H1 (cell line): ENCODE measurements around the gene HOXD12. TPM values are rescaled to one million over a fixed set of nuclear protein-coding genes. Genes with fewer than 3 reads are reported as not detected.

ENCODE experiments used
- CTCF ChIA-PET: fragments of 300-600 bp; sonication (Branson Sonifier 250); formaldehyde crosslinking; loops from one replicate; lab custom pipeline; 2021; ENCODE audit not compliant: partially characterized antibody; lab: Charles Lee
- POLR2A ChIA-PET: fragments of 300-600 bp; sonication (Branson Sonifier 250); formaldehyde crosslinking; loops from one replicate; lab custom pipeline; 2021; ENCODE audit warnings: inconsistent platforms; ENCODE audit not compliant: partially characterized antibody; lab: Charles Lee
- DNase-seq, 2 experiments: peaks; one replicate each; pipeline versions ENCODE4 v3.0.0 to v3.0.0-alpha.2; 2010 to 2022; ENCODE audit warnings: low spot score in 2 of 2, low read depth in 1 of 2, mixed read lengths in 1 of 2
- FAIRE-seq: peaks from 2 replicates; lab custom pipeline; 2011; peaks lifted over from hg19 to GRCh38; lab: Jason Lieb, UNC
- H2AFZ ChIP-seq: 2 replicates; pipeline ENCODE4 v1.8.1; 2012; ENCODE audit warnings: low read length, inconsistent platforms
- H2AK5ac ChIP-seq: 2 replicates; pipeline ENCODE4 v1.6.1; 2013; ENCODE audit warnings: low read depth, low read length
- H2BK120ac ChIP-seq: replicated peaks from 2 replicates; pipeline ENCODE3; 2013; ENCODE audit warnings: low read depth, low read length, inconsistent platforms
- H2BK12ac ChIP-seq: 2 replicates; pipeline ENCODE4 v1.6.1; 2013; ENCODE audit warnings: low read depth, low read length
- H2BK15ac ChIP-seq: 2 replicates; pipeline ENCODE4 v1.6.1; 2013; ENCODE audit warnings: low read length
- H2BK20ac ChIP-seq: 2 replicates; pipeline ENCODE4 v1.6.1; 2013; ENCODE audit warnings: low read length
- H2BK5ac ChIP-seq: 2 replicates; pipeline ENCODE4 v1.6.1; 2013; ENCODE audit warnings: low read depth, low read length
- H3K14ac ChIP-seq: 2 replicates; pipeline ENCODE4 v1.6.1; 2013; ENCODE audit warnings: inconsistent platforms; ENCODE audit not compliant: insufficient read length
- H3K18ac ChIP-seq: 2 replicates; pipeline ENCODE4 v1.6.1; 2013; ENCODE audit warnings: low read length; ENCODE audit errors: extremely low read depth
- H3K23ac ChIP-seq: 2 replicates; pipeline ENCODE4 v1.6.1; 2013; ENCODE audit warnings: inconsistent platforms; ENCODE audit not compliant: insufficient read length
- H3K23me2 ChIP-seq: 2 replicates; pipeline ENCODE4 v1.6.1; 2013; ENCODE audit warnings: low read depth, low read length
- H3K27ac ChIP-seq: 2 replicates; pipeline ENCODE4 v1.6.1; 2011; ENCODE audit warnings: low read depth, low read length, inconsistent platforms
- H3K27me3 ChIP-seq, 4 experiments: replicated peaks in 1 of 4; 1 replicate in 1 of 4; 2 replicates in 3 of 4; pipeline versions ENCODE4 v1.6.1 to v1.8.1; 2011 to 2013; ENCODE audit warnings: low read length in 3 of 4, mild to moderate bottlenecking in 3 of 4, inconsistent platforms in 2 of 4, mixed read lengths in 2 of 4, moderate library complexity in 1 of 4; ENCODE audit not compliant: control insufficient read depth in 3 of 4, insufficient read depth in 3 of 4; ENCODE audit errors: extremely low read depth in 1 of 4
- H3K36me3 ChIP-seq, 4 experiments: 2 replicates each; pipeline versions ENCODE4 v1.6.1 to v1.8.1; 2011 to 2013; ENCODE audit warnings: mild to moderate bottlenecking in 4 of 4, low read length in 3 of 4, moderate library complexity in 2 of 4, control low read depth in 1 of 4, inconsistent platforms in 1 of 4; ENCODE audit not compliant: insufficient read depth in 4 of 4, control insufficient read depth in 2 of 4
- H3K4ac ChIP-seq: replicated peaks from 2 replicates; pipeline ENCODE3; 2013; ENCODE audit warnings: low read length, low read depth, mixed read lengths, inconsistent platforms; ENCODE audit not compliant: insufficient read length
- H3K4me1 ChIP-seq, 4 experiments: replicated peaks in 1 of 4; 1 replicate in 1 of 4; 2 replicates in 3 of 4; pipeline versions ENCODE4 v1.6.1 to v1.8.1; 2011 to 2013; ENCODE audit warnings: low read length in 3 of 4, inconsistent platforms in 2 of 4, mixed read lengths in 1 of 4; ENCODE audit not compliant: insufficient read depth in 4 of 4, control insufficient read depth in 3 of 4
- H3K4me2 ChIP-seq, 2 experiments: 2 replicates each; pipeline versions ENCODE4 v1.6.1 to v1.8.1; 2011 to 2013; ENCODE audit warnings: low read depth in 2 of 2, low read length in 2 of 2, control low read depth in 1 of 2, inconsistent platforms in 1 of 2, mild to moderate bottlenecking in 1 of 2; ENCODE audit not compliant: insufficient read depth in 1 of 2
- H3K4me3 ChIP-seq, 4 experiments: fragments of 200-600, 300-600 bp in 1 of 4; sonication (generic), shearing (Covaris generic), sonication (Bioruptor Twin) in 1 of 4; 2 replicates each; pipeline versions ENCODE4 v1.5.1 to v1.8.1; 2011 to 2016; ENCODE audit warnings: low read length in 4 of 4, low read depth in 3 of 4, control low read depth in 2 of 4, inconsistent platforms in 2 of 4, mild to moderate bottlenecking in 2 of 4, mixed read lengths in 1 of 4, moderate library complexity in 1 of 4; ENCODE audit not compliant: insufficient read depth in 2 of 4; ENCODE audit errors: extremely low read depth in 1 of 4
- H3K56ac ChIP-seq: replicated peaks from 2 replicates; pipeline ENCODE3; 2013; ENCODE audit warnings: low read depth, mild to moderate bottlenecking, mixed read lengths, low read length, inconsistent platforms; ENCODE audit not compliant: insufficient read length
- H3K79me1 ChIP-seq: 2 replicates; pipeline ENCODE4 v1.6.1; 2013; ENCODE audit warnings: low read depth, low read length, control low read depth
- H3K79me2 ChIP-seq, 2 experiments: 2 replicates each; pipeline versions ENCODE4 v1.6.1 to v1.8.1; 2012 to 2013; ENCODE audit warnings: low read length in 2 of 2, mild to moderate bottlenecking in 2 of 2, inconsistent platforms in 1 of 2; ENCODE audit not compliant: insufficient read depth in 2 of 2, control insufficient read depth in 1 of 2
- H3K9ac ChIP-seq, 4 experiments: replicated peaks in 1 of 4; 1 replicate in 1 of 4; 2 replicates in 3 of 4; pipeline versions ENCODE4 v1.6.1 to v1.8.1; 2011 to 2013; ENCODE audit warnings: low read depth in 3 of 4, low read length in 3 of 4, control low read depth in 2 of 4, mild to moderate bottlenecking in 2 of 4, moderate library complexity in 2 of 4, inconsistent platforms in 1 of 4; ENCODE audit errors: extremely low read depth in 1 of 4
- H3K9me3 ChIP-seq, 2 experiments: 2 replicates each; pipeline versions ENCODE4 v1.6.1 to v1.8.1; 2012 to 2013; ENCODE audit warnings: mild to moderate bottlenecking in 2 of 2, moderate library complexity in 2 of 2, control low read depth in 1 of 2, inconsistent platforms in 1 of 2, low read depth in 1 of 2, low read length in 1 of 2, mixed read lengths in 1 of 2; ENCODE audit not compliant: insufficient read depth in 2 of 2
- H4K20me1 ChIP-seq, 2 experiments: replicated peaks in 1 of 2; 2 replicates each; pipeline versions ENCODE3 to v1.8.1; 2011 to 2013; ENCODE audit warnings: inconsistent platforms in 2 of 2, low read length in 2 of 2, mild to moderate bottlenecking in 1 of 2; ENCODE audit not compliant: insufficient read depth in 2 of 2, control insufficient read depth in 1 of 2
- H4K5ac ChIP-seq: 2 replicates; pipeline ENCODE4 v1.6.1; 2013; ENCODE audit warnings: low read length, low read depth, mixed read lengths, inconsistent platforms; ENCODE audit not compliant: insufficient read length
- H4K8ac ChIP-seq: 2 replicates; pipeline ENCODE4 v1.8.0; 2013; ENCODE audit warnings: mild to moderate bottlenecking, moderate library complexity, low read length, inconsistent platforms; ENCODE audit not compliant: insufficient read depth; ENCODE audit errors: extremely low read depth
- H4K91ac ChIP-seq: replicated peaks from 2 replicates; pipeline ENCODE3; 2013; ENCODE audit warnings: low read length, mixed read lengths, inconsistent platforms; ENCODE audit not compliant: insufficient read length
- KDM5A ChIP-seq: fragments of 200-600 bp; IDR thresholded peaks from 2 replicates; pipeline ENCODE4 v1.7.1; 2012; ENCODE audit warnings: mild to moderate bottlenecking, low read length, inconsistent platforms, mixed read lengths
- RNF2 ChIP-seq: fragments of 200-900, 300-1000 bp; sonication (generic); IDR thresholded peaks from 2 replicates; pipeline ENCODE4 v1.7.1; 2016; ENCODE audit warnings: borderline replicate concordance, low read depth, mild to moderate bottlenecking, antibody characterized with exemption, low read length; ENCODE audit not compliant: poor library complexity, severe bottlenecking; ENCODE audit errors: missing control alignments
- WGBS, 2 experiments: shearing (Covaris generic) in 1 of 2; methylation state at CpG; one replicate each; pipeline versions ENCODE4 v1.1.6 to v1.1.7; 2013 to 2015; ENCODE audit warnings: low lambda C conversion rate in 2 of 2, mixed read lengths in 2 of 2, inconsistent platforms in 1 of 2, low coverage in 1 of 2, missing lambda C conversion rate in 1 of 2; ENCODE audit not compliant: insufficient replicate concordance in 2 of 2, insufficient coverage in 1 of 2, insufficient read length in 1 of 2; ENCODE audit errors: extremely low coverage in 1 of 2, missing lambda C conversion rate in 1 of 2; 5-methylcytosine and 5-hydroxymethylcytosine counted together
- polyA plus RNA-seq, 7 experiments: library from polyadenylated mRNA; depleted of rRNA in 3 of 7; stranded (reverse) in 5 of 7; unstranded in 2 of 7; fragments of >200 nt in 5 of 7; fragments of 200-250 nt in 2 of 7; gene quantifications; 1 replicate in 5 of 7; 2 replicates in 1 of 7; 4 replicates in 1 of 7; pipeline versions ENCODE4 v1.2.1 to v1.2.3, GENCODE V29; 2011 to 2013; ENCODE audit warnings: missing spikeins in 2 of 7, mixed read lengths in 2 of 7
- total RNA-seq: library from RNA; stranded (reverse); fragmentation: NEBNext Ultra II Directional; extraction: Animal tissue kit (Norgen Biotek cat#: 25700); gene quantifications from 2 replicates; pipeline ENCODE4 v1.2.1, GENCODE V29; 2021

Gene HOXD12
- total and polyA plus RNA-seq, 2 of the 8 experiments (the other 6 are each of a cell fraction or from before 2014, with no cell fraction given): not detected

DNA sequence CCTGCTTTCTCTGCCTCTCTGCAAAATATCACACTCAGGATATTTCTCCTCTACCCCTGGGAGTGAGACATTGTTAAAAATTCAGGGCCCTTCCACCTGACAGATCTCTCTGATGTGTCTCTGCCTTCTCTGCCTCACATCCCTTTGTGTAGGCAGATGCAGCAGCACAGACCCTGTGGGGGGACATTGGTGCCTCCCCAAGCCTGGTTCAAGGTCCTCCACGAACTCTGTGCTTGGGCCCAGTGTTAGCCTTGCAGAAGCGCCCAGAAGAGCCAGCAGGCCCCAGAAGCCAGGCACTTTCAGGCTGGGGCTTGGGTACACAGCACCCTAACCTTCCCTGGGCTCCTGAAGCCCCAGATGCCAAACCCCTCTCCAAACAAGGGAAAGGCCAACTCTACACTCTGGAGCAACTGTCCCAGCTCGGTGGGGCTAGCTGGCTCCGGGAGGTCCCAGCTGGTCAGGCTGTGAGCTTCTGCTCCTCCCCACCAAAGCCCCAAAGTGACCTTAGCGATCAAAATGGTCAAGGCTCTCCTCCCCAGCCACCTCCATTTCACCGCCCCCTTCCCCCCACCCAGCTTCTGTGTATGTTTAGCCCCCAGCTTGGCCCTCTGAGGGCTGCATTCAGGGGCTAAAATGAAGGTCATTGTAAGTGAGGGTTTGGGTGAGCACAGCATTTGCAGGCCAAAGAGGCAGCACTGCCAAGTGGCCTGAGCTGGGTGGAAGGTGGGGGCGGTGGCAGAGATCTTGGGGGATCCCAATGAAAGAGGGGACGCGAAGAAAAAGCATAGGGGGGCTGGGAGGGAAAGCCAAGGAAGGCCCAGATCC is 25.6 kb downstream of the HOXD12 start:
- Histone ChIP-seq H3K56ac (no peak overlapping the region), H3K79me1 (no peaks in the 10 kb centered on the region), H4K91ac (no peak overlapping the region), H3K14ac (no peak overlapping the region), H2BK15ac (no peak overlapping the region), H3K9me3 (no peaks in the 10 kb centered on the region; a peak in 1 of 4 replicates), H3K4me1 (peaks cover 0 to 18% (median 9%) of the 10 kb centered on the region in 4 experiments; a peak in 6 of 7 replicates), H3K36me3 (peaks cover 0 to 25% (median 0%) of the 10 kb centered on the region in 4 experiments; a peak in 1 of 8 replicates), H4K5ac (no peak overlapping the region), H4K20me1 (peaks cover 23 to 34% of the 10 kb centered on the region in 2 experiments), H3K23ac (no peak overlapping the region), H2BK20ac (no peak overlapping the region), H3K27me3 (peaks cover 96 to 100% (median 99%) of the 10 kb centered on the region in 4 experiments), H3K4me3 (no peak overlapping the region), H3K27ac (no peak overlapping the region), H2BK120ac (no peak overlapping the region), H3K79me2 (no peaks in the 10 kb centered on the region), H3K4ac (no peak overlapping the region), H3K23me2 (peaks cover 2% of the 10 kb centered on the region; the same call in 1 of the 2 replicates), H2BK12ac (0 out of 2 replicates have a peak overlapping the region, but pooled peaks have one; percentile 27), H2AK5ac (no peak overlapping the region), H2BK5ac (no peak overlapping the region), H3K18ac (no peak overlapping the region), H2AFZ (no peak overlapping the region), H3K4me2 (no peak overlapping the region), H3K9ac (no peak overlapping the region), H4K8ac (no peak overlapping the region)
- FAIRE-seq (no peak), DNase-seq (peak in 1 of 2 experiments; percentile 44)
- TF ChIP-seq KDM5A: no peak
- TF ChIP-seq RNF2: peak; percentile 58
- POLR2A ChIA-PET: interaction anchor here (0.8 kb wide), 1 partner anchor 15 kb away, joined by 3 read pairs; no protein-coding TSS in a partner anchor
- WGBS, 2 experiments: 24% methylated on average over 9 of the region's 9 CpGs; no CpG with 5 or more reads in 1 of the 2 experiments
- CTCF ChIA-PET: interaction anchor here (0.8 to 6.2 kb wide), 12 partner anchors 9 to 1023 kb away, joined by 3 to 72 read pairs (median 12); partner anchors contain the start of gene HOXD10
